Neuronal stem cell (in vitro differentiated cells): ENCODE measurements around the gene TNNI3K.

Experiments used
- DNase-seq: peaks from one replicate; pipeline ENCODE4 v3.0.0-alpha.2; 2013; ENCODE audit warnings: low spot score
- H2AFZ ChIP-seq: one replicate; pipeline ENCODE4 v1.6.1; 2013; ENCODE audit warnings: mild to moderate bottlenecking, low read length, inconsistent platforms
- H2AK5ac ChIP-seq: 2 replicates; pipeline ENCODE4 v1.6.1; 2013; ENCODE audit warnings: low read depth, mild to moderate bottlenecking, inconsistent platforms, low read length, moderate library complexity, mixed read lengths
- H2BK120ac ChIP-seq: 2 replicates; pipeline ENCODE4 v1.6.1; 2013; ENCODE audit warnings: low read depth, mild to moderate bottlenecking, inconsistent platforms, low read length, moderate library complexity, mixed read lengths
- H2BK12ac ChIP-seq: one replicate; pipeline ENCODE4 v1.6.1; 2013; ENCODE audit warnings: low read length, inconsistent platforms
- H2BK15ac ChIP-seq: 2 replicates; pipeline ENCODE4 v1.6.1; 2013; ENCODE audit warnings: mild to moderate bottlenecking, low read length, inconsistent platforms, mixed read lengths
- H2BK5ac ChIP-seq: one replicate; pipeline ENCODE4 v1.6.1; 2013; ENCODE audit warnings: inconsistent platforms, mild to moderate bottlenecking, low read length, moderate library complexity
- H3K14ac ChIP-seq: one replicate; pipeline ENCODE4 v1.6.1; 2013; ENCODE audit warnings: low read length, inconsistent platforms
- H3K18ac ChIP-seq: 2 replicates; pipeline ENCODE4 v1.6.1; 2013; ENCODE audit warnings: low read length, inconsistent platforms
- H3K23ac ChIP-seq: 2 replicates; pipeline ENCODE4 v1.6.1; 2013; ENCODE audit warnings: low read depth, mild to moderate bottlenecking, mixed read lengths, low read length, inconsistent platforms; ENCODE audit not compliant: poor library complexity
- H3K27ac ChIP-seq: replicated peaks from 3 replicates; pipeline ENCODE4 v1.5.1; 2013; ENCODE audit warnings: low read length, inconsistent platforms
- H3K27me3 ChIP-seq, 3 experiments: 2 replicates each; pipeline ENCODE4 v1.6.1; 2013; ENCODE audit warnings: low read length in 3 of 3, mild to moderate bottlenecking in 2 of 3, inconsistent platforms in 1 of 3, low read depth in 1 of 3, mixed read lengths in 1 of 3, moderate library complexity in 1 of 3; ENCODE audit not compliant: control insufficient read depth in 3 of 3, insufficient read depth in 3 of 3
- H3K36me3 ChIP-seq, 2 donors: replicated peaks in 1 of 2; 2 replicates each; pipeline ENCODE4 v1.6.1; 2013; ENCODE audit warnings: low read length in 2 of 2; ENCODE audit not compliant: control insufficient read depth in 2 of 2, insufficient read depth in 2 of 2
- H3K4ac ChIP-seq: 2 replicates; pipeline ENCODE4 v1.6.1; 2013; ENCODE audit warnings: inconsistent platforms, mild to moderate bottlenecking, low read length, moderate library complexity
- H3K4me1 ChIP-seq, 2 donors: 1 replicate in 1 of 2; 2 replicates in 1 of 2; pipeline ENCODE4 v1.6.1; 2013; ENCODE audit warnings: low read length in 2 of 2, low read depth in 1 of 2; ENCODE audit not compliant: control insufficient read depth in 2 of 2, insufficient read depth in 1 of 2
- H3K4me2 ChIP-seq: one replicate; pipeline ENCODE4 v1.6.1; 2013; ENCODE audit warnings: mild to moderate bottlenecking, low read length, inconsistent platforms; ENCODE audit not compliant: insufficient read depth, poor library complexity, severe bottlenecking
- H3K4me3 ChIP-seq, 2 donors: 2 replicates each; pipeline ENCODE4 v1.5.1; 2013; ENCODE audit warnings: low read length in 2 of 2, mild to moderate bottlenecking in 2 of 2, inconsistent platforms in 1 of 2, moderate library complexity in 1 of 2
- H3K79me1 ChIP-seq: one replicate; pipeline ENCODE4 v1.6.1; 2013; ENCODE audit warnings: low read depth, mild to moderate bottlenecking, inconsistent platforms, low read length, moderate library complexity
- H3K9ac ChIP-seq: one replicate; pipeline ENCODE4 v1.6.1; 2013; ENCODE audit warnings: mild to moderate bottlenecking, low read depth, low read length, inconsistent platforms; ENCODE audit not compliant: poor library complexity
- H3K9me3 ChIP-seq, 2 donors: replicated peaks in 1 of 2; 2 replicates each; pipeline versions ENCODE3 to v1.6.1; 2013; ENCODE audit warnings: low read length in 2 of 2, mild to moderate bottlenecking in 2 of 2, inconsistent platforms in 1 of 2, low read depth in 1 of 2, mixed read lengths in 1 of 2, moderate library complexity in 1 of 2; ENCODE audit not compliant: control insufficient read depth in 2 of 2, insufficient read depth in 1 of 2
- H4K8ac ChIP-seq: one replicate; pipeline ENCODE4 v1.6.1; 2013; ENCODE audit warnings: low read depth, mild to moderate bottlenecking, inconsistent platforms, low read length, moderate library complexity
- H4K91ac ChIP-seq: one replicate; pipeline ENCODE4 v1.6.1; 2013; ENCODE audit warnings: low read length, low read depth, mild to moderate bottlenecking, inconsistent platforms; ENCODE audit not compliant: poor library complexity
- WGBS, 2 donors: extraction: QIAGEN DNeasy Blood & Tissue Kit; methylation state at CpG; one replicate each; pipeline ENCODE4 v1.1.7; 2013; ENCODE audit warnings: missing lambda C conversion rate in 2 of 2, mixed read lengths in 1 of 2; ENCODE audit not compliant: insufficient read length in 2 of 2, insufficient replicate concordance in 1 of 2; ENCODE audit errors: extremely low coverage in 2 of 2; 5-methylcytosine and 5-hydroxymethylcytosine counted together

TNNI3K gene

GRCh38 chr1:74579425-74579824, 344.2 kb downstream of the TNNI3K start:
- Histone ChIP-seq H2BK5ac (no peak overlapping the region), H3K4me1 (no peaks in the 10 kb centered on the region), H3K27ac (no peak overlapping the region), H4K91ac (no peak overlapping the region), H3K27me3 (no peaks in the 10 kb centered on the region), H2AFZ (no peak overlapping the region), H3K9ac (no peak overlapping the region), H3K36me3 (no peaks in the 10 kb centered on the region), H3K4me3 (no peak overlapping the region), H2BK12ac (no peak overlapping the region), H4K8ac (no peak overlapping the region), H2AK5ac (no peak overlapping the region), H2BK120ac (no peak overlapping the region), H3K79me1 (no peaks in the 10 kb centered on the region), H3K9me3 (no peaks in the 10 kb centered on the region), H3K23ac (no peak overlapping the region), H3K4ac (no peak overlapping the region), H3K14ac (no peak overlapping the region), H2BK15ac (no peak overlapping the region), H3K18ac (no peak overlapping the region), H3K4me2 (no peak overlapping the region)
- WGBS, 2 donors = no CpG with 5 or more reads among the region's 3 CpGs
- no peak for DNase-seq

- Histone ChIP-seq H2AK5ac (no peak overlapping the region), H3K27me3 (no peaks in the 10 kb centered on the region), H3K36me3 (no peaks in the 10 kb centered on the region), H3K4me1 (no peaks in the 10 kb centered on the region), H3K4me2 (no peak overlapping the region), H3K79me1 (no peaks in the 10 kb centered on the region), H3K18ac (no peak overlapping the region), H4K8ac (no peak overlapping the region), H3K23ac (no peak overlapping the region), H4K91ac (no peak overlapping the region), H2AFZ (no peak overlapping the region), H3K4ac (no peak overlapping the region), H2BK12ac (no peak overlapping the region), H3K4me3 (no peak overlapping the region), H2BK120ac (no peak overlapping the region), H3K9ac (no peak overlapping the region), H3K14ac (no peak overlapping the region), H3K9me3 (peaks cover 0 to 3% of the 10 kb centered on the region in 2 donors), H2BK15ac (no peak overlapping the region), H3K27ac (no peak overlapping the region), H2BK5ac (no peak overlapping the region)
- WGBS, 2 donors = no CpG with 5 or more reads among the region's 3 CpGs
- DNase-seq = no peak
Observed at GRCh38 chr1:74583397-74583796, 348.2 kb downstream of the TNNI3K start.

GRCh38 chr1:74584185-74584584, 349.0 kb downstream of the TNNI3K start:
- H4K91ac ChIP-seq = no peak overlapping the region
- H3K9me3 ChIP-seq = peaks cover 0 to 3% of the 10 kb centered on the region in 2 donors
- no peaks in the 10 kb centered on the region for H3K36me3 ChIP-seq
- no peak overlapping the region for H3K4me3 ChIP-seq
- H3K27ac ChIP-seq = no peak overlapping the region
- no peaks in the 10 kb centered on the region for H3K4me1 ChIP-seq
- H2BK120ac ChIP-seq = no peak overlapping the region
- H4K8ac ChIP-seq = no peak overlapping the region
- H2BK5ac ChIP-seq = no peak overlapping the region
- no peaks in the 10 kb centered on the region for H3K79me1 ChIP-seq
- no peak overlapping the region for H3K18ac ChIP-seq
- no peak overlapping the region for H2BK15ac ChIP-seq
- H2AFZ ChIP-seq = no peak overlapping the region
- no peak overlapping the region for H3K9ac ChIP-seq
- no peak overlapping the region for H3K4me2 ChIP-seq
- no peak overlapping the region for H3K14ac ChIP-seq
- H2AK5ac ChIP-seq = no peak overlapping the region
- WGBS, 2 donors = no CpG with 5 or more reads among the region's 2 CpGs
- H2BK12ac ChIP-seq = no peak overlapping the region
- no peak overlapping the region for H3K4ac ChIP-seq
- no peak overlapping the region for H3K23ac ChIP-seq
- no peak for DNase-seq
- H3K27me3 ChIP-seq = no peaks in the 10 kb centered on the region

- no peak for DNase-seq
- Histone ChIP-seq H2BK15ac (no peak overlapping the region), H3K9me3 (peaks cover 0 to 3% of the 10 kb centered on the region in 2 donors), H3K27ac (no peak overlapping the region), H3K4me1 (no peaks in the 10 kb centered on the region), H3K4me2 (no peak overlapping the region), H3K14ac (no peak overlapping the region), H3K18ac (no peak overlapping the region), H3K9ac (no peak overlapping the region), H3K4me3 (no peak overlapping the region), H4K91ac (no peak overlapping the region), H3K36me3 (no peaks in the 10 kb centered on the region), H3K27me3 (no peaks in the 10 kb centered on the region), H2AK5ac (no peak overlapping the region), H2BK12ac (no peak overlapping the region), H4K8ac (no peak overlapping the region), H2BK120ac (no peak overlapping the region), H3K4ac (no peak overlapping the region), H2AFZ (no peak overlapping the region), H3K23ac (no peak overlapping the region), H3K79me1 (no peaks in the 10 kb centered on the region), H2BK5ac (no peak overlapping the region)
- WGBS, 2 donors = no CpG with 5 or more reads among the region's 4 CpGs
Observed at GRCh38 chr1:74586253-74586897, 351.2 kb downstream of the TNNI3K start.
